Measurements from ENCODE around the gene ULK4.
"Not testable (repeated sequence)": the region's sequence is repeated elsewhere in the genome, so short reads cannot be mapped to it uniquely, and the experiment has no call there.

ULK4 gene

DNA sequence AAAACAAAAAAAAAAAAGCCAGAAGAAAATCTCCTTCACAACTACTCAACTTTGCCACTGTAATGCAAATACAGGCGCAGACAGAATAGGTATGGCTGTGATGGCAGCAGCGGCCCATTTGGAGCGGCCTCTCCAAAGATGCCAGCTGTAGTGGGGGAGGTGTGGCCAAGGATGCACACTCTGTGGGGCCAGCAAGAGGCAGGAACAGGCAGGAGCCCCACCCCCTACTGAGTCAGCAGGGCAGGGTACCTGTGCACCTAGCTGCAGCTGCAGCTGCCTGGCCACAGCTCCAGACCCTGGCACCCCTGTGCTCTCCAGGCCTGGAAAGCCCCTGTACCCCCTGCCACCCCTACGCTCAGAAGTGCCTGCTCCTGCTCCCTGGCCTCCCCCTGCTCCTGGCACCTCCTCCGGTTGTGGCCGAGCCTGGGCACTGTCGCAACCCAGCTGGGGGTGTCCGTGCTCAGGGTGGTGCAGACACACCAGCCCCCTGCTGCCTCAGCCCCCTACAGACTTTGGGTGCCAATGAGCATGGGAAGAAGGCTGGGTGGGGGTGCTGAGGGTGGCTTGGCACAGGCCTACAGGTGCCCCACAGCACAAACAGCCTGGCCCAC lies 312.7 kb downstream of the ULK4 start:
- Histone ChIP-seq H3K4me1 (ENCODE audit: control insufficient read depth, insufficient read depth, low read length) (no peaks in the 10 kb centered on the region), H3K9me3 (ENCODE audit: control insufficient read depth in 2 of 2, low read length in 2 of 2) (no peaks in the 10 kb centered on the region), H3K4me3 (ENCODE audit: low read length in 2 of 2) (no peak overlapping the region), H3K27me3 (ENCODE audit: control insufficient read depth in 1 of 2, insufficient read depth in 2 of 2, low read length in 2 of 2) (no peaks in the 10 kb centered on the region), H3K36me3 (ENCODE audit: control insufficient read depth in 2 of 2, insufficient read depth in 2 of 2, low read length in 2 of 2) (no peaks in the 10 kb centered on the region), H3K9ac (ENCODE audit: low read length in 2 of 2) (no peak overlapping the region), H3K27ac (ENCODE audit: low read length) (no peak overlapping the region)

- H3K9ac ChIP-seq (ENCODE audit: low read length in 2 of 2); H3K9me3 ChIP-seq (ENCODE audit: control insufficient read depth in 2 of 2, low read length in 2 of 2); H3K4me1 ChIP-seq (ENCODE audit: control insufficient read depth, insufficient read depth, low read length); H3K4me3 ChIP-seq (ENCODE audit: low read length in 2 of 2); H3K36me3 ChIP-seq (ENCODE audit: control insufficient read depth in 2 of 2, insufficient read depth in 2 of 2, low read length in 2 of 2); H3K27ac ChIP-seq (ENCODE audit: low read length); H3K27me3 ChIP-seq (ENCODE audit: control insufficient read depth in 1 of 2, insufficient read depth in 2 of 2, low read length in 2 of 2): not testable (repeated sequence)
These were observed 314.2 kb downstream of the ULK4 start for GRCh38 chr3:41647730-41648129.

GRCh38 chr3:41640076-41640475 lies 321.8 kb downstream of the ULK4 start:
- H3K27me3 ChIP-seq (ENCODE audit: control insufficient read depth in 1 of 2, insufficient read depth in 2 of 2, low read length in 2 of 2): no peaks in the 10 kb centered on the region
- H3K4me1 ChIP-seq (ENCODE audit: control insufficient read depth, insufficient read depth, low read length): no peaks in the 10 kb centered on the region
- H3K4me3 ChIP-seq (ENCODE audit: low read length in 2 of 2): no peak overlapping the region
- no peak overlapping the region for H3K27ac ChIP-seq (ENCODE audit: low read length)
- H3K9me3 ChIP-seq (ENCODE audit: control insufficient read depth in 2 of 2, low read length in 2 of 2): no peaks in the 10 kb centered on the region
- no peak overlapping the region for H3K9ac ChIP-seq (ENCODE audit: low read length in 2 of 2)
- no peaks in the 10 kb centered on the region for H3K36me3 ChIP-seq (ENCODE audit: control insufficient read depth in 2 of 2, insufficient read depth in 2 of 2, low read length in 2 of 2)

GRCh38 chr3:41638381-41638780 lies 323.5 kb downstream of the ULK4 start:
- Histone ChIP-seq H3K4me3 (ENCODE audit: low read length in 2 of 2) (no peak overlapping the region), H3K9ac (ENCODE audit: low read length in 2 of 2) (no peak overlapping the region), H3K36me3 (ENCODE audit: control insufficient read depth in 2 of 2, insufficient read depth in 2 of 2, low read length in 2 of 2) (no peaks in the 10 kb centered on the region), H3K4me1 (ENCODE audit: control insufficient read depth, insufficient read depth, low read length) (no peaks in the 10 kb centered on the region), H3K27ac (ENCODE audit: low read length) (no peak overlapping the region), H3K27me3 (ENCODE audit: control insufficient read depth in 1 of 2, insufficient read depth in 2 of 2, low read length in 2 of 2) (no peaks in the 10 kb centered on the region), H3K9me3 (ENCODE audit: control insufficient read depth in 2 of 2, low read length in 2 of 2) (no peaks in the 10 kb centered on the region)

DNA sequence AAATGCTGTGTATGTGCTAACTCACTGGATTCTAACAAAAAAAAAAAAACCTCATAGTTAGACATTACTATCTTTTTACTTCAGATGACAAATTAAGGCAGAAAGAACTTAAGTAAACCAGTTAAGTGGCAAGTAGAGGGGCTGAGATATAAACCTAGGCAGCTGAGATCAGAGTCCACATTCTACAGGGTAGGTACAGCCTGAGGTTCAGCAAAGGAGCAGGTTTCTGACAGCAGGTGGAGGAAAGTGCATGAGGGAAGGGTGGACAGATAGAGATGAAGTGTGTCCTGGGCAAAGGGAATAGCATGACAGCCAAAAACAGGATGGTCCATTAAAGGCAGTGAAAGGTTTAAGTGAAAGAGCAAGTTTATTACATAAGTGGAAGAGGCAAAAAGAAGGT lies 329.2 kb downstream of the ULK4 start:
- no peak overlapping the region for H3K4me3 ChIP-seq (ENCODE audit: low read length in 2 of 2)
- H3K9ac ChIP-seq (ENCODE audit: low read length in 2 of 2): no peak overlapping the region
- no peaks in the 10 kb centered on the region for H3K27me3 ChIP-seq (ENCODE audit: control insufficient read depth in 1 of 2, insufficient read depth in 2 of 2, low read length in 2 of 2)
- no peak overlapping the region for H3K27ac ChIP-seq (ENCODE audit: low read length)
- no peaks in the 10 kb centered on the region for H3K36me3 ChIP-seq (ENCODE audit: control insufficient read depth in 2 of 2, insufficient read depth in 2 of 2, low read length in 2 of 2)
- no peaks in the 10 kb centered on the region for H3K9me3 ChIP-seq (ENCODE audit: control insufficient read depth in 2 of 2, low read length in 2 of 2)
- no peaks in the 10 kb centered on the region for H3K4me1 ChIP-seq (ENCODE audit: control insufficient read depth, insufficient read depth, low read length)

DNA sequence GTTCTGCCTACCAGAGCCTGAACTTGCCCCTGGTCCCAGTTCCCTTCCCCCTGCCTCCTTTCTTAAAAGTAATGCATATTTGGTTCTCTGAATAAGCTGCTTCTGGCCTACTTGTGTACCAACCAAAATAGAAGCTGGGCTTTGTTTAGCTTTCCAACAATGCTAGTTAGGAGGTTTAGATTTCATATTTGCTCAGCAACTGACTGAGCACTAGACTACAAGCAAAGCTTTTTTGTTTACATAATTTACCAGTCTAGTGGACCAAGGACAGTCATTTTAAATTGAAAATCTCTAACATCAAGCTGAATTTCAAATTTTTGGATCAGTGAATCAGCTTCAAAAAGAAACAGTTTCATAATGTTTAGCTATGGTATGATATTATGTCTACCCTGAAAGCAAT lies 331.2 kb downstream of the ULK4 start:
- no peaks in the 10 kb centered on the region for H3K4me1 ChIP-seq (ENCODE audit: control insufficient read depth, insufficient read depth, low read length)

DNA sequence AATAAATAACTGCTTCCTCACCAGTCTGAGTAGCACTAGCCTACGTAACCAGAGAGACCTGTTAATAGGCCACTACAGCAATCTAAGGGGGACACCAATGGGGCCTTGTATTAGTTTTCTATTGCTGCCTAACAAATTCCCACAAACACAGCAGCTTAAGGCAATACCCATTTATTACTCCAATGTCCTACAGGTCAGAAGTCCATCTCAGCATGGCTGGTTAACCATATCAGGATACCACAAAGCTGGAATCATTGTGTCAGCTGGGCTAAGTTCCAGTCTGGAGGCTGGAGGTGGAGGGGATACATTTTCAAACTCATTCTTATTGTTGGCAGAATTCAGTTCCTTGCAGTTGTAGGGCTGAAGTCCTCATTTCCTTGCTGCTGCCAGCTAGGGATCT lies 331.9 kb downstream of the ULK4 start:
- Histone ChIP-seq H3K4me3 (ENCODE audit: low read length in 2 of 2) (no peak overlapping the region), H3K9ac (ENCODE audit: low read length in 2 of 2) (no peak overlapping the region), H3K36me3 (ENCODE audit: control insufficient read depth in 2 of 2, insufficient read depth in 2 of 2, low read length in 2 of 2) (no peaks in the 10 kb centered on the region), H3K27me3 (ENCODE audit: control insufficient read depth in 1 of 2, insufficient read depth in 2 of 2, low read length in 2 of 2) (no peaks in the 10 kb centered on the region), H3K9me3 (ENCODE audit: control insufficient read depth in 2 of 2, low read length in 2 of 2) (no peaks in the 10 kb centered on the region), H3K27ac (ENCODE audit: low read length) (no peak overlapping the region), H3K4me1 (ENCODE audit: control insufficient read depth, insufficient read depth, low read length) (no peaks in the 10 kb centered on the region)

More for the DNA sequence above, 331.2 kb downstream of the ULK4 start:
- H3K36me3 ChIP-seq (ENCODE audit: control insufficient read depth in 2 of 2, insufficient read depth in 2 of 2, low read length in 2 of 2): no peaks in the 10 kb centered on the region
- H3K27ac ChIP-seq (ENCODE audit: low read length): no peak overlapping the region
- no peaks in the 10 kb centered on the region for H3K27me3 ChIP-seq (ENCODE audit: control insufficient read depth in 1 of 2, insufficient read depth in 2 of 2, low read length in 2 of 2)
- no peak overlapping the region for H3K4me3 ChIP-seq (ENCODE audit: low read length in 2 of 2)
- H3K9me3 ChIP-seq (ENCODE audit: control insufficient read depth in 2 of 2, low read length in 2 of 2): no peaks in the 10 kb centered on the region
- no peak overlapping the region for H3K9ac ChIP-seq (ENCODE audit: low read length in 2 of 2)

DNA sequence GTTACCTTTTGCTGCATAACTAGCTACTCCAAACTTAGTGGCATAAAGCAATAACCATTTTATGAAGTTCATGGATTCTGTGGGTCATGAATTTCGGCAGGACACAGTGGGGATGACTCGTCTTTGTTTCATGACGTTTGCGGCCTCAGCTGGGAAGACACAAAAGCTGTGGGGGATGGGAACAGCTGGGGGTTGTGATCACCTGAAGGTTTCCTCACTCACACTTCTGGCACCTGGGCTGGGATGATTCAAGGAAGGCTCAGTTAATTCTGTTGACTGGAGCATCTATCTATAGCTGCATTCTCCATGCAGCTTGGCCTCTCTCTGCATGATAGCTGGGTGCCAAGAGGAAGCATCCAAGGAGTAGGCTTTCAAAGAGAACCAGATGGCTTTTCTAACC lies 332.8 kb downstream of the ULK4 start:
- H3K36me3 ChIP-seq (ENCODE audit: control insufficient read depth in 2 of 2, insufficient read depth in 2 of 2, low read length in 2 of 2): no peaks in the 10 kb centered on the region
- H3K27me3 ChIP-seq (ENCODE audit: control insufficient read depth in 1 of 2, insufficient read depth in 2 of 2, low read length in 2 of 2): no peaks in the 10 kb centered on the region
- no peak overlapping the region for H3K4me3 ChIP-seq (ENCODE audit: low read length in 2 of 2)
- H3K27ac ChIP-seq (ENCODE audit: low read length): no peak overlapping the region
- no peaks in the 10 kb centered on the region for H3K9me3 ChIP-seq (ENCODE audit: control insufficient read depth in 2 of 2, low read length in 2 of 2)
- no peak overlapping the region for H3K9ac ChIP-seq (ENCODE audit: low read length in 2 of 2)
- H3K4me1 ChIP-seq (ENCODE audit: control insufficient read depth, insufficient read depth, low read length): no peaks in the 10 kb centered on the region

- Histone ChIP-seq H3K27me3 (ENCODE audit: control insufficient read depth in 1 of 2, insufficient read depth in 2 of 2, low read length in 2 of 2) (no peaks in the 10 kb centered on the region), H3K36me3 (ENCODE audit: control insufficient read depth in 2 of 2, insufficient read depth in 2 of 2, low read length in 2 of 2) (no peaks in the 10 kb centered on the region), H3K4me1 (ENCODE audit: control insufficient read depth, insufficient read depth, low read length) (no peaks in the 10 kb centered on the region), H3K9me3 (ENCODE audit: control insufficient read depth in 2 of 2, low read length in 2 of 2) (no peaks in the 10 kb centered on the region), H3K27ac (ENCODE audit: low read length) (no peak overlapping the region), H3K9ac (ENCODE audit: low read length in 2 of 2) (no peak overlapping the region), H3K4me3 (ENCODE audit: low read length in 2 of 2) (no peak overlapping the region)
These were observed 334.3 kb downstream of the ULK4 start for GRCh38 chr3:41627477-41628087.

- Histone ChIP-seq H3K4me3 (ENCODE audit: low read length in 2 of 2) (no peak overlapping the region), H3K36me3 (ENCODE audit: control insufficient read depth in 2 of 2, insufficient read depth in 2 of 2, low read length in 2 of 2) (no peaks in the 10 kb centered on the region), H3K4me1 (ENCODE audit: control insufficient read depth, insufficient read depth, low read length) (no peaks in the 10 kb centered on the region), H3K27ac (ENCODE audit: low read length) (no peak overlapping the region), H3K9ac (ENCODE audit: low read length in 2 of 2) (no peak overlapping the region), H3K27me3 (ENCODE audit: control insufficient read depth in 1 of 2, insufficient read depth in 2 of 2, low read length in 2 of 2) (no peaks in the 10 kb centered on the region), H3K9me3 (ENCODE audit: control insufficient read depth in 2 of 2, low read length in 2 of 2) (no peaks in the 10 kb centered on the region)
These were observed 349.1 kb downstream of the ULK4 start for GRCh38 chr3:41612853-41613252.

DNA sequence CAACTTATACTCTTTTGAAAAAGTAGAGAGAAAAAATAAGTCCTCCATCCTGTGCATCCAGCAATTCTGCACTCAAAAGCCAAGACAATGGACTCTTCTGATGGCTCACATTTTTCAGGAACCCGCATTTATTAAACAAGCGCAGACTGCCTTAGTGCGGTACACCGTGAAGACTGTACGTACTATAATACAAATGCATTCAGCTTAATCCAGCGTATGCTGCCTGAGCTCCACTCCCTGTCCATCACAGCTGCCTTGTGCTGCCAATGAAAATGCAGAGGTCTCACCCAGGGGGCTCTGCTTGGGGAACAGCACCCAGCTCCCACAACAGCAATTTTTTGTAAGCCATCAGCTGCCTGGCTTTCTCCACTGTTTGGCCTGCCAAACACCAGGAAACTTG lies 350.9 kb downstream of the ULK4 start:
- Histone ChIP-seq H3K4me3 (ENCODE audit: low read length in 2 of 2) (no peak overlapping the region), H3K27ac (ENCODE audit: low read length) (no peak overlapping the region), H3K9me3 (ENCODE audit: control insufficient read depth in 2 of 2, low read length in 2 of 2) (no peaks in the 10 kb centered on the region), H3K36me3 (ENCODE audit: control insufficient read depth in 2 of 2, insufficient read depth in 2 of 2, low read length in 2 of 2) (no peaks in the 10 kb centered on the region), H3K4me1 (ENCODE audit: control insufficient read depth, insufficient read depth, low read length) (no peaks in the 10 kb centered on the region), H3K9ac (ENCODE audit: low read length in 2 of 2) (no peak overlapping the region), H3K27me3 (ENCODE audit: control insufficient read depth in 1 of 2, insufficient read depth in 2 of 2, low read length in 2 of 2) (no peaks in the 10 kb centered on the region)

All from stomach smooth muscle (tissue), 2 donors.